Activated CD8-positive, alpha-beta memory T cell treated with anti-CD3 and anti-CD28 coated beads, Interleukin-2, amount 50 U/mL, for 4 hours (primary cell): ENCODE measurements around the gene IRAG1.

Experiments used
- DNase-seq: peaks from one replicate; pipeline ENCODE4 v3.0.0-alpha.2; 2020

The IRAG1 gene, protein sequence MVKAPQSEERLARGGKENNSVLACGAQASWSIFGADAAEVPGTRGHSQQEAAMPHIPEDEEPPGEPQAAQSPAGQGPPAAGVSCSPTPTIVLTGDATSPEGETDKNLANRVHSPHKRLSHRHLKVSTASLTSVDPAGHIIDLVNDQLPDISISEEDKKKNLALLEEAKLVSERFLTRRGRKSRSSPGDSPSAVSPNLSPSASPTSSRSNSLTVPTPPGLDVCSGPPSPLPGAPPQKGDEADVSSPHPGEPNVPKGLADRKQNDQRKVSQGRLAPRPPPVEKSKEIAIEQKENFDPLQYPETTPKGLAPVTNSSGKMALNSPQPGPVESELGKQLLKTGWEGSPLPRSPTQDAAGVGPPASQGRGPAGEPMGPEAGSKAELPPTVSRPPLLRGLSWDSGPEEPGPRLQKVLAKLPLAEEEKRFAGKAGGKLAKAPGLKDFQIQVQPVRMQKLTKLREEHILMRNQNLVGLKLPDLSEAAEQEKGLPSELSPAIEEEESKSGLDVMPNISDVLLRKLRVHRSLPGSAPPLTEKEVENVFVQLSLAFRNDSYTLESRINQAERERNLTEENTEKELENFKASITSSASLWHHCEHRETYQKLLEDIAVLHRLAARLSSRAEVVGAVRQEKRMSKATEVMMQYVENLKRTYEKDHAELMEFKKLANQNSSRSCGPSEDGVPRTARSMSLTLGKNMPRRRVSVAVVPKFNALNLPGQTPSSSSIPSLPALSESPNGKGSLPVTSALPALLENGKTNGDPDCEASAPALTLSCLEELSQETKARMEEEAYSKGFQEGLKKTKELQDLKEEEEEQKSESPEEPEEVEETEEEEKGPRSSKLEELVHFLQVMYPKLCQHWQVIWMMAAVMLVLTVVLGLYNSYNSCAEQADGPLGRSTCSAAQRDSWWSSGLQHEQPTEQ

DNA sequence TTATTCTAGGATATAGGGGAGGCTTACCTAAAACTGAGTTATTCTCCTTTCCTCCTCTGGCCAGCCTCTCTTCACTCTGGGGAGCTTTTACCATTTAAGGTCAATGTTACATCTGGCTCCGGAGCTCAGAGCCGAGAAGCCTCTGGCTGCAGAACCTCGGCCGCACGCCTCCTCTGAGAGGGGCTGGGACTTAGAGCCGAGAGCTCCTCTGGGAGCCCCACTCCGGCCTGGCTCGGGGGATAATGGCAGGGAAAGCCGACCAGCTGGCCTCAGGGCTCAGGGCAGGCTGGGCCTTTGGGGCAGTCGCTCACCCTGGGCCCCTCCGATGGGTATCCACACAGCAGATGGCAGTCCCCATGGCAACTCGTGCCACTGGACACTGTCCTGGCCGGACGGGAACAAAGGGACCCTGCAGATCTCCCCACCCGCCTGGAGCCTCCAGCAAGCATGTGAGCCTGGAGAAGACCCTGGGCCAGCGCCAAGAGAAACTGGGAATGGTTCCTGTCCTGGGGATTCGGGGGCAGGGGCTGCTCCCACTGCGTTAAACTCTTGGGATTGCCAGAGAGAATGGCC, at the start of gene IRAG1:
TSS of gene IRAG1 (minus strand) at position 247 of the 573 bp plus-strand sequence. CDS start at position 94, 153 bp downstream.
- no peak for DNase-seq

GRCh38 chr11:10742460-10743208, 49.1 kb upstream of the IRAG1 start:
- no peak for DNase-seq

DNA sequence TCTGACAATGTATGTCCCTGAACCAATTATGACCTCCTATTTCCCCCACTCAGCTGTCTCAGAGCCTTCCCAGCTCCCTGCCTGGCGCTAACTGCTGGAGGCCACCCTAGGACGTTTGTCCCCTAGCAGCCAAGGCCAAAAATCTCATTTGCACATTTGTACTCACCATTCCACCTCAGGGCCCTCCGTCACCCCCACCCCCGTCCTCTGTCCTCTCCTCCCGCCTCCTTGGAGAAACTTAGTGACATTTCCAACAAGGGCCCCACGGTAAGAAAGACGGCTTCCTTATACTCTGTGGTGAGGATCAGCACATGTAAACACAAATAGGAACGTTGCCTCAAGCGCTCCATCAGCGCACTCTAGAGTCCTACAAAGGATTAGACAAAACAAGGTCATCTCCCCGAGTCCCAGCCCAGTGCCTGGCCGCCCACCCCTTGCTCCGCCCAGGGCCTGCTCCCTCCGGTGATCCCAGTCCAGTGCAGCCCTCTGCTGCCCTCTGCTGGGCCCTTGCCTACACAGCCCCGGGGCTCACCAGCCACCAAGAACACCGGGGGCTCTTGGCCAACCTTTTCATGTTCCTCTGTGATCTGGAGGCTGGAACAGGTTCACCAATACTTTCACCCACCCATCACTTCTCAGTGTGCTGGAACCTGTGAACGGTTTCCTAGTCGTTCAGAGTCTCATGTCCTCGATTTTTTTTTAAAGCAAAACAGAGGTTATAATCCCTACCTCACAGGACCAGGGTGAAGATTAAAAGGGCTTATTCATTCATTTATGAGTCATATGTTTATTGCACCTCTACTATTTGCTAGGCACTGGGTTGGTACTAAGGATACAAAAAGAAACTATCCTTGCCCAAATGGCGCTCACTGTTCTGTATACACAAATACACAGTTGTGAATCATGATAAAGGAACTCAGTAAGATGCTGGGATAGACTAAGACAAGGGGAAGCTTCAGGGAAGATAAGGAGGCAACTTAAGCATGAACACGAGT, 42.2 kb upstream of the IRAG1 start:
- DNase-seq: peak; percentile 86

- no peak for DNase-seq
These were observed 37.6 kb upstream of the IRAG1 start for GRCh38 chr11:10731064-10731680.

DNA sequence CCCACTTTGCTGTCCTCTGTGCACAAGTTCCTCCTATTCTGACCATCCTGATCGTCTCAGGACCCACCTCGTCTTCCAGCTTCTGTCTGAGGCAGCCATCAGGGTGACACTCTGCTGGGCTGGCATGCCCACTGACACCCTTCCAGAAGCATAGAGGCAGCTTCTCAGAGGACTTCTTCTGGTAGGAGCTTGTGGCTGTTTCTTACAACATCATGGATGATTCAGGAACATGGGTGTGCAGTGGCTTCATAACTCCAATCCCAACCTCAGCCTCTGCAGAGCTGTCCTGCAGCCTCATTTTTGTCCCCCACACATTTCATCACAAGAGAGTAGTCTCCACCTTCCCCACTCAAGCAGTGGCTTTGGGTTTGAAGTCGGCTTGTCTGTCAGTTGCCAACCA, 36.6 kb upstream of the IRAG1 start:
- DNase-seq: no peak

- DNase-seq: no peak
These were observed 35.4 kb upstream of the IRAG1 start for GRCh38 chr11:10728789-10729472.

DNA sequence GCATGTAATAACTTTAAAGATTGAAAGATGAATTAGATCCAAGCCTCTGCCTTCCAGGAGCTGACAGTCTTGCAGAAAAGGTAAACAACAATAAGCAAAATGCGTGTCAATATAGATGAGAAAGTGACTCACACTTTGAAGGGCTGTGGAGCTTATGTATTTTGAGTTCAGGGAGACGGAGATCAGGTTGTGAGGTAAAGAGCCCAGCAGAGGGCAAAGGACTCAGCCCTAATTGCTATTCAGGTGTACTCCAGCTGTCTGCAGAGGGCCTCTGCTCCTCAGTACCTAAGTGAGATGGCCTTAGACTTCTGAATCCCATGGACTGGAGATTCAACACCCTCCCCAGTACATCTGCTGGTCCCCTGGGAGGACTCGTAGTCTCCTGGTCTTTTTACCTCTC, 34.6 kb upstream of the IRAG1 start:
- DNase-seq: no peak

DNA sequence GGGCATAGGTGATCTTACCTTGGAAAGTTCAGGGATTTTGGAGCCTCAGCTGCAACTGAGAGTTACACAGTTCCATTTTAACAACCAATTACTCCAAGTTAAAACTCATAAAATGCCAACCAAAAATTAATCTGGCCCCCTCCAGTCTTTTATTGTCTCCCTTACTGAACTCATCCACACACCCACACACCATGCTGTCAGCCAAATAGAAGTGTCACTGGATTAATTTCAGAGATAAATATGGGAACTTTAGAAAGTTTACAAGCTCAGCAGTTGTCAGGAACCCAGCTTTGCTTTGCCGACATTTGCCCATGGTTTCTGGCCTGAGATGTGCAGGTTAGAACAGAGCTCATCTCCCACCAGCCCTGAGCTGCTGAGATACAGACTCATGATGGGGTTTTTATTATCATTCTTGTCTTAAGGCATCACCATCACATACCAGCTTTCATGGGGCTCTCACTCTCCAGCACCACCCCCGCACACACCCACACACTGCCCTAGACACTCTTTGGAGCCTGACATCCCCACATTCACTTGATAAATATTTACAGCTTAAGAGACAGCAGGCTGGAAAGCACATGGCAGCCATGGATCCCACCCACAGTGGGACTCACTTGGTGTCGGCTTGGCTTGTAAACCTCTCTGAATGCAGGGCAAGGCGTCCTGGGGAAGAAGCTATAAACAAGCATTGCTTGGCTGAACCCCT, 33.7 kb upstream of the IRAG1 start:
- DNase-seq: no peak

- DNase-seq: no peak
These were observed 32.3 kb upstream of the IRAG1 start for GRCh38 chr11:10725907-10726253.

DNA sequence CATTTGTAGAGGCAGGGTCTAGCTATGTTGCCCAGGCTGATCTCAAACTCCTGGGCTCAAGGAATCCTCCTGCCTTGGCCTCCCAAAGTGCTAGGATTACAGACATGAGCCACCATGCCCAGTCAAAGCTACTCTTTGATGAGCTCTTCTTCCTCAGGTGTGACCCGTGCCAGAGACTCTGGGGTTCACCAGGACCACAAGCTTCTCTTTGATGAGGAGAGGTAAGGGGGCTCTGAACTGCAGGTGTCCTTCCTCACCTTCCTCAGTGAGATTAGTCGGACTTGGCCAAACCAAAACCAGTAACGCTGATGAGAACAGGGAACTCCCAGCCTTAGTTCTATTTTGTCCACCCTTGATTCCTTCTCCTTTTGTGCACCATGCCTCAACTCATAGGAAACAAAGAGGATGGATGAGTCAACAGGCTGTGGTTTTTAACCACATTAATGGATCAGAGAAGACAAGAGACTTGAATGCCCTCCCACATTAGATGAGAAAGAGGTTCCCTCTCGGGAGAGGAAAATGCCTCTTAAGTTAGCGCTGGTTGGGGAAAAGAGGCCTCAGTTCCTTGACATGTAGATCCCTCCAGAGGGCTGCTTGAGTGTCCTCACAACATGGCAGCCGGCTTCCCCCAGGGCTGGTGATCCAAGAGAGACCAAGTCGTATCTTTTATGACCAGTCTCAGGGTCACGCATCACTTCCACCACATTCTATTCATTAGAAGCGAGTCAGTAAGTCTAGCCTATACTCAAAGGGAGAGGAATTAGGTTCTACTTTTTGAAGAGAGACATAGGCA, 31.8 kb upstream of the IRAG1 start:
- DNase-seq: no peak

DNA sequence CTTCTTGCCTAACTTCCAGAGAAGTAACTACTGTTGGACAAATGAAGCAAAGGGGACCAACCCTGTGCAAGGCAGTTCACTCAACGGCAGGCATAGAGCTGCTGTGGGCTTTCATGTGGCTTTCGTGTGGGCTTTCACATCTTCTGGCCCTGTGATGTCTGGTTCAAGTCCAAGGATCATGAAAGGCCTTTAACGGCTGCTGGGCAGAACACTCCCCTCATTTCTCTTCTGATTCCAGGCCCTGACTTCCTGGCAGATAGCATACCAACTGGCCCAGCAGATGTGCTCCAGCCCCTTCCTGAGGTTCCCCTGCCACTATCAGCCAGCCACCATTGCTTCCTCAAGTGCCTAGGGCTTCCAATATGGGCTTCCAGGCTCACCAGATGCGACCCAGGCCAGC, 28.8 kb upstream of the IRAG1 start:
- no peak for DNase-seq

- DNase-seq: no peak
These were observed 27.4 kb upstream of the IRAG1 start for GRCh38 chr11:10720881-10721376.

DNA sequence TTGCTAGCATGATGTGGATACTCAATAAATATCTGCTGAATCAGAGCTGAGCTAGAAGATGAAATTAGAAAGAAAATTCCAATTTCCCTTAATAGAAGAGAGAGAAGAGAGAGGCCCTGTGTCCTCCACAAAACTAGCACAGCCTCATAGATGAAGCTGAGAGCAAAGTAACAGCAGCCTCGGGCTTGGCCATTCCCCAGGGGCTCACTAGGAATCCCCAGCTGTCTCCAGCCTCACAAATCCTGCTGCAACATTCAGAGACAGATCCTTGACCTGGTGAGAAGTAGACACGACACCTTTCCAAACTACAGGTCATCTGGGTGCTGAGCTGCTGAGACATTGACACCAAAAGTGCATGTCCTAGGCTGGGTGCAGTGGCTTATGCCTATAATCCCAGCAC, 26.1 kb upstream of the IRAG1 start:
- no peak for DNase-seq

DNA sequence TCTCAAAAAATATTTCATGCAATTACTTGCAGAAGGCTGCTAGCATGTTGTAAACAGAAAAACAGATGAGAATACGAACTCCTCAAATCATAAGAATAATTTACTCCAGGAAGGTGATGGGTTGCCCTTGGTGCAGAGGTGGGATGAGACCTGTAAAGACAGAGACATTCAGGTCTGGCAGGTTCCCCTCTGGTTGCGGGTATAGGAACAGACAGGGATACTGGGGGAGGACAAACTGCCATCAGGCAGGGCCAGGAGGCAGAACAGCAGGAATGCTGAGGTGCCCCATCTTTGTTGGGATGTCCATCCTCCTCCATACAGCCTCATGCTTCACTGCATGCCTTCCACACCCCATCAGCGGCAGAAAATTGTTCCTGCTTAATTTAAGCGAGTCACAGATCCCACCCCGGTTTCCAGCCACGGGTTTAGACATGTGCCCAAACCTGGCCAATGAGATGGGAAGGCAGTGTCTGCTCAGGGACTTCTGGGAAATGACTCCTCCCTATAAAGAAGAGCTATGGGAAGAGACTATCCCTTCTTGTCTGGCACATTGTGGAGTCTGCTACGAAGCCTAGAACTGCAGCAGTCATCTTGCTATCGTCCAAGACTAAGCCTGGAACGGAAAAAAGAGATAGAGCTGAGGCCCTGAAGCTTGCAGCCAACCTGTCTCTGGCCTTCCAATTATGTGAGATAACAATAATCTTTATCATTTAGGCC, 23.1 kb upstream of the IRAG1 start:
- DNase-seq: no peak

DNA sequence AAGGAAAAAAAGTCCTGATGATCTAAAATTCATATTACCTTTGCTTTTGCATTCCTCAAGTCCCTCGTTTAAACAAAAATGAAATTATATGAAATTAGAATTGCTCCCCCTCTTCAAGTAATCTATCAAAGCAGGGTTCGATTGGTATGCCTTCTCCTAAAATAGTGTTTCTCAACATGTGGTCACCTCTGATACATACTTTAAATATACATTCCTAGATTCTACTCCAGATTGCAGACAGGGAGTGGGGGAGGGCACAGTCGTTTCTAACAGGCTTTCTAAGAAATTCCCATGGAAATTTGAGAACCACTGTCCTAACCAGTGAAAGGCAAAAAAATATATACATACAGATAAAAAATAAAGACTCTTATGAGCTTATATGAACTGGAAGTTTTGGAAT, 22.6 kb upstream of the IRAG1 start:
- DNase-seq: no peak

- no peak for DNase-seq
These were observed 22.0 kb upstream of the IRAG1 start for GRCh38 chr11:10715571-10715970.

DNA sequence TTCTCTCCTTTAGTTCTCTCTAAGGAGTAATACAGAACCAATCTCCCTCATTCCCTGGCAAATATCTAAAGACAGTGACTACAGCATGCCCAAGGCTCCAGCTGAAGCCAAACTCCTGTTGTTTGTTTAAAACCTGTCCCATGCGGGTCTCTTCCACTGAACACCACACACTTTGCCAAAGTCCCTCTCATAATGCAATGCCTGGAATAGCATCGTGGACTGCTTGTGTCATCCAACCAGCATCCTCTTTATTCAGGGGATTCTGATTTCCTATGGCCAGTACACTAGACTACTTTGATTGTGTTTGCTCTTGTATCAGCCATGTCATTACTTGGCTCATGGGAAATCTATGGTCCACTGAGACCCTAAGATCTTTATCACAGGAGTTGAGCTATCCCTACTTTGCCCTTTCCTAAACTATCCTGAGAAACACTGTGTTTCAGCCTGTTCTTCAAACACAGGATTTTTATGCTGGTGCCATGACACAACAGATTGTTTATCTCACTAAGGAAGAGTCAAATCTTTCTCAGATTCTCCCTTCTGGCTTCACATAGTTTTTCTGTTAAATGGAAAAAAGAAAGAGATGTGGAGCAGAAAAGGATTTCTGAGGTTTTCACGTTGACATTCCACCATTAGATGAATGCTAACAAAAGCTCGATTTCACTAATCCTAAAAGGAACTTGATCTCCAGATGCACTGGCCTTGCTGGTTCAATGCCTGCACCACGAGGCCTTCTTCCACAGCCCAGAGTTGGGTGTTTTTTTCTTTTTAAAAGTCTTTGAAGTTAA, 15.9 kb upstream of the IRAG1 start:
- DNase-seq: no peak
